ENCODE data around the gene COL4A6.
"Not testable (repeated sequence)": the region's sequence is repeated elsewhere in the genome, so short reads cannot be mapped to it uniquely, and the experiment has no call there.

COL4A6 gene

GRCh38 chrX:108438110-108438623, at the start of gene COL4A6:
Gene COL4A6 (minus strand): TSS chrX:108438422. CDS start chrX:108438196, 226 bp downstream.
- DNase-seq, result peak; percentile 3

- DNase-seq, result no peak
Measured at GRCh38 chrX:108485960-108486359, 47.7 kb upstream of the COL4A6 start.

GRCh38 chrX:108484251-108484650, 46.0 kb upstream of the COL4A6 start:
- no peak for DNase-seq

- DNase-seq, result not testable (repeated sequence)
Measured at GRCh38 chrX:108481528-108481927, 43.3 kb upstream of the COL4A6 start.

GRCh38 chrX:108473979-108474378, 35.8 kb upstream of the COL4A6 start:
- DNase-seq, result no peak

- DNase-seq, result no peak
Measured at GRCh38 chrX:108468486-108468885, 30.3 kb upstream of the COL4A6 start.

GRCh38 chrX:108464604-108465003, 26.4 kb upstream of the COL4A6 start:
- DNase-seq, result no peak

GRCh38 chrX:108456971-108457477, 18.8 kb upstream of the COL4A6 start:
- DNase-seq, result no peak

- no peak for DNase-seq
Measured at GRCh38 chrX:108453841-108454240, 15.6 kb upstream of the COL4A6 start.

GRCh38 chrX:108447303-108447702, 9.1 kb upstream of the COL4A6 start:
- no peak for DNase-seq

GRCh38 chrX:108442901-108443464, 4.8 kb upstream of the COL4A6 start:
- no peak for DNase-seq

GRCh38 chrX:108439961-108440696, 1.9 kb upstream of the COL4A6 start:
- DNase-seq, result no peak

GRCh38 chrX:108439426-108439942, 1.3 kb upstream of the COL4A6 start, which contains the start of gene COL4A5:
Gene COL4A5 (plus strand): TSS chrX:108439838. CDS start chrX:108440126, 288 bp downstream.
- no peak for DNase-seq

- DNase-seq, result no peak
Measured at GRCh38 chrX:108437349-108438109, 693 bp downstream of the COL4A6 start.

GRCh38 chrX:108435261-108435660, 3.0 kb downstream of the COL4A6 start:
- DNase-seq, result no peak

- DNase-seq, result no peak
Measured at GRCh38 chrX:108426262-108426661, 12.0 kb downstream of the COL4A6 start.

- no peak for DNase-seq
Measured at GRCh38 chrX:108420481-108420880, 17.7 kb downstream of the COL4A6 start.

- no peak for DNase-seq
Measured at GRCh38 chrX:108419401-108419800, 18.8 kb downstream of the COL4A6 start.

GRCh38 chrX:108417257-108417656, 21.0 kb downstream of the COL4A6 start:
- DNase-seq, result no peak

- DNase-seq, result no peak
Measured at GRCh38 chrX:108415891-108416290, 22.3 kb downstream of the COL4A6 start.

- no peak for DNase-seq
Measured at GRCh38 chrX:108415146-108415545, 23.1 kb downstream of the COL4A6 start.

GRCh38 chrX:108412783-108413182, 25.4 kb downstream of the COL4A6 start:
- no peak for DNase-seq
